Upper lobe of right lung (tissue), 1 donor: ENCODE measurements around the gene GPC5. TPM values are rescaled to one million over a fixed set of nuclear protein-coding genes. Genes with fewer than 3 reads are reported as not detected.
"Not testable (repeated sequence)": the region's sequence is repeated elsewhere in the genome, so short reads cannot be mapped to it uniquely, and the experiment has no call there.

Experiments
- ATAC-seq: fragments of 200-7000 bp; cut with Tn5 transposase; one replicate; pipeline ENCODE4 v1.9.1; 2020; ENCODE audit warnings: mild to moderate bottlenecking, moderate library complexity
- DNase-seq: peaks from one replicate; pipeline ENCODE4 v3.0.0-alpha.2; 2020
- H3K27ac ChIP-seq: fragments of 200-600 bp; one replicate; pipeline ENCODE4 v1.8.0; 2022
- H3K27me3 ChIP-seq: fragments of 200-600 bp; one replicate; pipeline ENCODE4 v1.8.0; 2022; ENCODE audit warnings: mild to moderate bottlenecking
- H3K36me3 ChIP-seq: fragments of 200-600 bp; one replicate; pipeline ENCODE4 v1.8.0; 2022
- H3K4me1 ChIP-seq: fragments of 200-600 bp; one replicate; pipeline ENCODE4 v1.8.0; 2022
- H3K4me3 ChIP-seq: fragments of 200-600 bp; one replicate; pipeline ENCODE4 v1.8.0; 2022; ENCODE audit warnings: mild to moderate bottlenecking
- H3K9me3 ChIP-seq: fragments of 200-600 bp; one replicate; pipeline ENCODE4 v1.8.0; 2022
- intact Hi-C: fragments of 100-400 bp; cut with DNase I; formaldehyde crosslinking; loops from one replicate; pipeline ENCODE4 v1.11.0; 2022
- total RNA-seq: library from RNA; stranded (reverse); fragmentation: NEBNext Ultra II Directional; extraction: Animal tissue kit (Norgen Biotek cat#: 25700); gene quantifications from one replicate; pipeline ENCODE4 v1.2.1, GENCODE V29; 2021
- TF ChIP-seq, protein P1 (sequence below): fragments of 200-600 bp; IDR thresholded peaks from one replicate; pipeline ENCODE4 v1.8.0; 2022; ENCODE audit warnings: antibody characterized with exemption
- donor health status: DM: no; HTN: yes; CAD: no; lungs with severe emphysema.

The GPC5 gene
- total RNA-seq, 1 donor from 2014 or later: 8.1 TPM

DNA sequence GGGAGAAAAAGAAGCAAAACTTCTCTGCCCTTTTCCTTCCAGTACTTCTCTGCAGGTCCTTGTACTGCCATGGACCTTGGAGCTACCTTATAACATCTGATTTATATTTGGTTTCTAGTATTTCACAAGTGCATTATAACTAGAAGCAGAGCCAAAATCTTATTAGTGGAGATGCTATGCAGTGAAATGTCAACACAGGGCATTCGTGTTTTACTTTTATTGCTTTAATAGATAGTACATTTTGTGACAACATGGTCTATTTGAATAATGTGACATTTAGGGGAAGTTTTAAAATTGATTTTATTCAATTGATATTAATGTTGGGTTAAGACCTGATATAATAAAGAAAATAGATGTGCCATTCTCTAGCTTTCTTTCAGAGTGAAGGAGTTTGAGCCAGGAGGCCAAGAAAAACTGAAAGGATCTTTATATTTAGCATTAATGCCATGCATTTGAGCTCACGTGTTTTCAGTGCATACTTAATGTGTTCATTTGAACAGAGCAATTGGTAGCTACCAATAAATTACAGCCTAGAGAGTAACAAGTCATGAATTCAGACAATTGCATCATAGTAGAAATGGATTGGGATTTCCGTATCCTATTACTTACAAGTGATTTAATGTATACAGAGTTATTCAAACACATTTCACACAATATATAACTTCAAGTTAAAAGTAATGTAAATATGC lies 863.8 kb downstream of the GPC5 start:
- Histone ChIP-seq H3K36me3 (no peaks in the 10 kb centered on the region), H3K27ac (no peak overlapping the region), H3K4me1 (no peaks in the 10 kb centered on the region), H3K4me3 (no peak overlapping the region), H3K27me3 (no peaks in the 10 kb centered on the region), H3K9me3 (no peaks in the 10 kb centered on the region)
- TF ChIP-seq, protein P1, sequence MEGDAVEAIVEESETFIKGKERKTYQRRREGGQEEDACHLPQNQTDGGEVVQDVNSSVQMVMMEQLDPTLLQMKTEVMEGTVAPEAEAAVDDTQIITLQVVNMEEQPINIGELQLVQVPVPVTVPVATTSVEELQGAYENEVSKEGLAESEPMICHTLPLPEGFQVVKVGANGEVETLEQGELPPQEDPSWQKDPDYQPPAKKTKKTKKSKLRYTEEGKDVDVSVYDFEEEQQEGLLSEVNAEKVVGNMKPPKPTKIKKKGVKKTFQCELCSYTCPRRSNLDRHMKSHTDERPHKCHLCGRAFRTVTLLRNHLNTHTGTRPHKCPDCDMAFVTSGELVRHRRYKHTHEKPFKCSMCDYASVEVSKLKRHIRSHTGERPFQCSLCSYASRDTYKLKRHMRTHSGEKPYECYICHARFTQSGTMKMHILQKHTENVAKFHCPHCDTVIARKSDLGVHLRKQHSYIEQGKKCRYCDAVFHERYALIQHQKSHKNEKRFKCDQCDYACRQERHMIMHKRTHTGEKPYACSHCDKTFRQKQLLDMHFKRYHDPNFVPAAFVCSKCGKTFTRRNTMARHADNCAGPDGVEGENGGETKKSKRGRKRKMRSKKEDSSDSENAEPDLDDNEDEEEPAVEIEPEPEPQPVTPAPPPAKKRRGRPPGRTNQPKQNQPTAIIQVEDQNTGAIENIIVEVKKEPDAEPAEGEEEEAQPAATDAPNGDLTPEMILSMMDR: no peak
- DNase-seq (no peak), ATAC-seq (no peak)
- intact Hi-C loops: no loop called here

DNA sequence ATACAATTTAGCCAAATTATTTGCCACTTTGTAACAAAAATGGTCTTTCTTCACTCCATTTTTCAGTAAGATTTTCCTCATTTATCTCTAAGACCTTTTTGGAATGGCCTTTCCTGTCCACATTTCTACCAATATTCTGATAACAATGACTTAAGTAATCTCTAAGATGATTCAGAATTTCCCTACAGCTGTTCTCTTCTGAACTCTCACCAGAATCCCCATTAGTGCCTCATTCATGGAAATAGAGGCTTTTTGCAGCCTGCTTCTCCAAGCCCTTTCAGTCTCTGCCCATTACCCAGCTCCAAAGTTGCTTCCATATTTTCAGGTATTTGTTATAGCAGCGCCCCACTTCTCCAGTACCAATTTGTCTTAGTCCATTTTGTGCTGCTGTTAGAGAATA lies 867.0 kb downstream of the GPC5 start:
- H3K27ac ChIP-seq: no peak overlapping the region
- no peaks in the 10 kb centered on the region for H3K36me3 ChIP-seq
- TF ChIP-seq, protein P1: no peak
- H3K27me3 ChIP-seq: no peaks in the 10 kb centered on the region
- H3K4me3 ChIP-seq: no peak overlapping the region
- ATAC-seq (no peak), DNase-seq (no peak)
- H3K4me1 ChIP-seq: no peaks in the 10 kb centered on the region
- intact Hi-C loops: no loop called here
- no peaks in the 10 kb centered on the region for H3K9me3 ChIP-seq

DNA sequence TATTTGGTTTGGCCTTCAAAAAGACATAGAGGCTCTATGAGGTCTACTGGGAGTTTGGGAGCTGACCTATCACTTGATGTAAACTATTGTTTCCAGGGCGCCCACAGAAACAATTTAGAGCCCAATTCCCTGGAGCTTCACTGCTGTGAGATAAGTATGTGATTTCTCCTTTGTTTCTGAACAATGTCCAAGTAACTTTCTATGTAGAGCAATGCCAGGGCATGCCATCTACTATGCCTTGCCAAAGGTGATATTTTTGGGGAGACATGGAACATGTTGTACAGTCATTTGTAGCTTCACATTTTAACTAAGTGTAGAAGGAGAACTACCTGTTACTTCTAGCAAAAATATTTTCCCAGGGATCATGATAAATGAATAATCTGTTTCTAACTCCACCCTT lies 872.6 kb downstream of the GPC5 start:
- TF ChIP-seq, protein P1: no peak
- intact Hi-C loops: no loop called here
- Histone ChIP-seq H3K4me1 (no peaks in the 10 kb centered on the region), H3K4me3 (no peak overlapping the region), H3K27ac (no peak overlapping the region), H3K9me3 (no peaks in the 10 kb centered on the region), H3K36me3 (no peaks in the 10 kb centered on the region), H3K27me3 (no peaks in the 10 kb centered on the region)
- DNase-seq (no peak), ATAC-seq (no peak)

DNA sequence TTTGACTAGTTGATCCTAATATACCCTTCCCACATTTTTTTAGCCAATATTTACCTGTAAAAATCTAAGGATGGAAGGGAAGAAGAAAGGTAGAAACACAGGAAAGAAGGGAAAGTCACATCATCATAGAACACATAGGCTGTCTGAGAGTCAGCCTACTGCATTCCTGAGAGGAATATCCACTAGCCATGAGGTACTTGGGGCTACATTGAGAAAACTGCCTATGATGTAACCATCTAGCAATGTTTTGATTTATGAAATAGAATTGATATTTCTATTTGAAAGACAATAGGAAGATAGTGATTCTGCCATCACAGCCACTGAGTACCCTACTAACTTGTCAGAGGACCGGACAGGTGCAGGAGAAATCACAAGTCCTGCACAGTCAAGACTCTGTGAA lies 873.8 kb downstream of the GPC5 start:
- Histone ChIP-seq H3K27me3 (no peaks in the 10 kb centered on the region), H3K27ac (no peak overlapping the region), H3K4me3 (no peak overlapping the region), H3K4me1 (no peaks in the 10 kb centered on the region), H3K36me3 (no peaks in the 10 kb centered on the region), H3K9me3 (no peaks in the 10 kb centered on the region)
- DNase-seq (no peak), ATAC-seq (no peak)
- TF ChIP-seq, protein P1: no peak
- intact Hi-C loops: no loop called here

DNA sequence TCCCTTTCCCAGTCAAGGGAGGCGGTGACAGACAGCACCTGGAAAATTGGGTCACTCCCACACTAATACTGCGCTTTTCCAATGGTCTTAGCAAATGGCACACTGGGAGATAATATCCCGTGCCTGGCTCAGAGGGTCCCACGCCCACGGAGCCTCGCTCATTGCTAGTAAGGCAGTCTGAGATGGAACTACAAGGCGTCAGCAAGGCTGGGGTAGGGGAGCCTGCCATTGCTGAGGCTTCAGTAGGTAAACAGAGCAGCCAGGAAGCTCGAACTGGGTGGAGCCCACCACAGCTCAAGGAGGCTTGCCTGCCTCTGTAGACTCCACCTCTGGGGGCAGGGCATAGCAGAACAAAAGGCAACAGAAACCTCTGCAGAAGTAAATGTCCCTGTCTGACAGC lies 882.6 kb downstream of the GPC5 start:
- H3K27me3 ChIP-seq, H3K36me3 ChIP-seq, ATAC-seq, H3K27ac ChIP-seq, H3K4me1 ChIP-seq, H3K9me3 ChIP-seq, intact Hi-C loops, DNase-seq, H3K4me3 ChIP-seq: not testable (repeated sequence)

DNA sequence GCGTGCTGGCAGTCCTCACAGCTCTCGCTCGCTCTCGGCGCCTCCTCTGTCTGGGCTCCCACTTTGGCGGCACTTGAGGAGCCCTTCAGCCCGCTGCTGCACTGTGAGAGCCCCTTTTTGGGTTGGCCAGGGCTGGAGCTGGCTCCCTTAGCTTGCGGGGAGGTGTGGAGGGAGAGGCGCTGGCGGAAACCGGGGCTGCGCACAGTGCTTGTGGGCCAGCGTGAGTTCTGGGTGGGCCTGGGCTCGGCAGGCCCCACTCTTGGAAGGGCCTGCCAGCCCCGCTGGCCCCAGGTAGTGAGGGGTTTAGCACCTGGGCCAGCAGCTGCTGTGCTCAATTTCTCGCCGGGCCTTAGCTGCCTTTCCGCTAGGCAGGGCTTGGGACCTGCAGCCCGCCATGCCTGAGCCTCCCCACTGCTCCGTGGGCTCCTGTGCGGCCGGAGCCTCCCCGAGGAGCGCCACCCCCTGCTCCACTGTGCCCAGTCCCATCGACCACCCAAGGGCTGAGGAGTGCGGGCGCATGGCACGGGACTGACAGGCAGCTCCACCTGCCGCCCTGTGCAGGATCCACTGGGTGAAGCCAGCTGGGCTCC lies 892.4 kb downstream of the GPC5 start:
- ATAC-seq, intact Hi-C loops, H3K27ac ChIP-seq, H3K36me3 ChIP-seq, H3K27me3 ChIP-seq, H3K4me3 ChIP-seq, H3K9me3 ChIP-seq, H3K4me1 ChIP-seq: not testable (repeated sequence)
- DNase-seq: peak; percentile 56

DNA sequence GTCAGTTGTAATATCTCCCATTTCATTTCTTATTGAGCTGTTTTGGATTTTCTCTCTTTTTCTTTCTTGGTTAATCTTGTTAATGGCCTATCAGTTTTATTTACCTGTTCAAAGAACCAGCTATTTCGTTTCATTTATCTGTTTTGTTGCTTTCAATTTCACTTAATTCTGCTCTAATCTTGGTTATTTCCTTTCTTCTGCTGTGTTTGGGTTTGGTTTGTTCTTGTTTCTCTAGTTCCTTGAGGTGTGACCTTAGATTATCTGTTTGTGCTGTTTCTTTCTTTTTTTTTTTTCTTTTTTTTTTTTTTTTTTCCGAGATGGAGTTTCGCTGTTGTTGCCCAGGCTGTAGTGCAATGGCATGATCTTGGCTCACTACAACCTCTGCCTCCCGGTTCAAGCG lies 896.1 kb downstream of the GPC5 start:
- H3K4me1 ChIP-seq, H3K36me3 ChIP-seq, DNase-seq, intact Hi-C loops, ATAC-seq, H3K27ac ChIP-seq, H3K4me3 ChIP-seq, H3K9me3 ChIP-seq, H3K27me3 ChIP-seq: not testable (repeated sequence)

DNA sequence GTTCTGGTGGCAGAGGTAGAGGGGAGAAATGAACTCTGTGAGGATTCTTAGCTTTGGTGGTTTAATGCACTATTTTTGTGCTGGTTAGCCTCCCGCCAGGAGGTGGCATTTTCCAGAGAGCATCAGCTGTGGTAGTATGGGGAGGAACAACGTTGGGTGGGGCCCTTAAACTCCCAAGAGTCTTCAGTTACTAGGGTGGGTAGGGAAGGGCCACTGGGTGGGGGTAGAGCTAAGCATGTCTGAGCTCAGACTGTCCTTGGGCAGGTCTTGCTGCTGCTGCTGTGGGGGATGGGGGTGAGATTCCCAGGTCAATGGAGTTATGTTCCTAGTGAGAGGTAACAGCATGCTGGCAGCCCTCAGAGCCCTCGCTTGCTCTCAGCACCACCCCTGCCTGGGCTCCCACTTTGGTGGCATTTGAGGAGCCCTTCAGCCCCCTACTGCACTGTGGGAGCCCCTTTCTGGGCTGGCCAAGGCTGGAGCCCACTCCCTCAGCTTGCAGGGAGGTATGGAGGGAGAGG lies 897.8 kb downstream of the GPC5 start:
- ATAC-seq, H3K27ac ChIP-seq, H3K27me3 ChIP-seq, H3K9me3 ChIP-seq, H3K4me1 ChIP-seq, H3K36me3 ChIP-seq, intact Hi-C loops, H3K4me3 ChIP-seq, DNase-seq: not testable (repeated sequence)
